Transverse colon (tissue), 4 donors: ENCODE measurements around the gene LRRC14B. TPM values are rescaled to one million over a fixed set of nuclear protein-coding genes. Genes with fewer than 3 reads are reported as not detected.

Experiments used
- DNase-seq: peaks from one replicate; pipeline ENCODE4 v3.0.0-alpha.2; 2019
- H3K27ac ChIP-seq, 4 donors: fragments of 200-600 bp; sonication (generic); 2 replicates each; pipeline ENCODE4 v1.5.1; 2016 to 2018; ENCODE audit warnings: inconsistent platforms in 4 of 4
- H3K27me3 ChIP-seq: fragments of 200-600 bp; sonication (generic); 2 replicates; pipeline ENCODE4 v1.5.1; 2017; ENCODE audit warnings: inconsistent platforms
- H3K36me3 ChIP-seq, 4 donors: fragments of 200-600 bp; sonication (generic); 2 replicates each; pipeline ENCODE4 v1.5.1; 2017 to 2019; ENCODE audit warnings: inconsistent platforms in 4 of 4
- H3K4me1 ChIP-seq, 4 donors: fragments of 200-600 bp; sonication (generic); 2 replicates each; pipeline ENCODE4 v1.5.1; 2017 to 2020; ENCODE audit warnings: inconsistent platforms in 4 of 4
- H3K4me3 ChIP-seq, 4 donors: fragments of 200-600 bp; sonication (generic); 1 replicate in 1 of 4; 2 replicates in 3 of 4; pipeline versions ENCODE4 v1.5.1 to v1.6.1; 2017 to 2019; ENCODE audit warnings: inconsistent platforms in 4 of 4
- H3K9me3 ChIP-seq, 2 donors: fragments of 200-600 bp; sonication (generic); 2 replicates each; pipeline ENCODE4 v1.5.1; 2017 to 2019; ENCODE audit warnings: inconsistent platforms in 2 of 2
- CTCF ChIP-seq, 5 experiments: fragments of 200-600 bp in 3 of 5; fragments of 450-650 bp in 2 of 5; sonication (generic) in 3 of 5; IDR thresholded peaks; 1 replicate in 2 of 5; 2 replicates in 3 of 5; pipeline ENCODE4 v1.5.1; 2016 to 2017; ENCODE audit warnings: antibody characterized with exemption in 5 of 5, inconsistent platforms in 3 of 5, mild to moderate bottlenecking in 2 of 5, moderate library complexity in 1 of 5
- EP300 ChIP-seq: sonication (generic); formaldehyde crosslinking; IDR thresholded peaks from one replicate; pipeline ENCODE4 v1.6.1; 2017; ENCODE audit warnings: antibody characterized with exemption, low read depth
- POLR2A ChIP-seq: fragments of 450-650 bp; IDR thresholded peaks from one replicate; pipeline ENCODE4 v1.6.1; 2016; ENCODE audit warnings: antibody characterized with exemption, mild to moderate bottlenecking, moderate library complexity
- POLR2AphosphoS5 ChIP-seq, 3 donors: sonication (generic); formaldehyde crosslinking; IDR thresholded peaks; one replicate each; pipeline ENCODE4 v1.6.1; 2016; ENCODE audit warnings: antibody characterized with exemption in 3 of 3
- WGBS, 2 donors: methylation state at CpG; one replicate each; pipeline ENCODE4 v1.1.5; 2018; ENCODE audit warnings: low coverage in 1 of 2; 5-methylcytosine and 5-hydroxymethylcytosine counted together
- in situ Hi-C, 4 donors: fragments of 200-750 bp; cut with MboI; loops; one replicate each; pipeline versions ENCODE4 v1.15.0 to v1.15.1; 2017; ENCODE audit warnings: low sequenced_read_pairs in 3 of 4, low pct_ligation_motif_present in 1 of 4, low pct_unique_long_range_greater_than_20kb in 1 of 4
- intact Hi-C: fragments of 100-400 bp; cut with DNase I; formaldehyde crosslinking; loops from one replicate; pipeline ENCODE4 v1.15.1; 2023; ENCODE audit warnings: low total_unique reads
- total RNA-seq, 4 donors: library from RNA; depleted of rRNA; stranded (reverse); fragments of >200 nt; gene quantifications; one replicate each; pipeline ENCODE4 v1.1.0, GENCODE V29; 2016

Gene LRRC14B
- total RNA-seq, 4 donors from 2014 or later = not detected

GRCh38 chr5:173392-174290 is 17.7 kb upstream of the LRRC14B start:
- H3K27me3 ChIP-seq = no peaks in the 10 kb centered on the region
- no peak for DNase-seq
- intact Hi-C loops = no loop called here
- H3K4me1 ChIP-seq = no peaks in the 10 kb centered on the region
- H3K36me3 ChIP-seq = no peaks in the 10 kb centered on the region
- no peak overlapping the region for H3K4me3 ChIP-seq
- no peak for TF ChIP-seq CTCF (IDR thresholded peaks at IDR 0.05)
- TF ChIP-seq EP300 = no peak
- TF ChIP-seq POLR2AphosphoS5 (IDR thresholded peaks at IDR 0.05) = no peak
- no peak for TF ChIP-seq POLR2A
- no peak overlapping the region for H3K27ac ChIP-seq
- WGBS, 2 donors = 79 to 87% methylated on average over 6 to 21 of the region's 22 CpGs
- in situ Hi-C loops = no loop called here
- H3K9me3 ChIP-seq = no peaks in the 10 kb centered on the region

GRCh38 chr5:174291-174600 is 17.0 kb upstream of the LRRC14B start:
- H3K9me3 ChIP-seq = no peaks in the 10 kb centered on the region
- no peaks in the 10 kb centered on the region for H3K36me3 ChIP-seq
- DNase-seq = no peak
- no peaks in the 10 kb centered on the region for H3K27me3 ChIP-seq
- no peaks in the 10 kb centered on the region for H3K4me1 ChIP-seq
- in situ Hi-C loops = no loop called here
- WGBS, 2 donors = 50 to 79% methylated on average over 1 to 5 of the region's 5 CpGs
- TF ChIP-seq POLR2A (no peak), EP300 (no peak), CTCF (IDR thresholded peaks at IDR 0.05) (no peak)
- H3K4me3 ChIP-seq = no peak overlapping the region
- intact Hi-C loops = no loop called here
- H3K27ac ChIP-seq = no peak overlapping the region

- TF ChIP-seq POLR2AphosphoS5 (IDR thresholded peaks at IDR 0.05) = no peak
- no peak for TF ChIP-seq EP300
- no peak for TF ChIP-seq POLR2A
- no peak for TF ChIP-seq CTCF (IDR thresholded peaks at IDR 0.05)
- Histone ChIP-seq H3K27ac (no peak overlapping the region), H3K4me1 (no peaks in the 10 kb centered on the region), H3K36me3 (no peaks in the 10 kb centered on the region), H3K27me3 (no peaks in the 10 kb centered on the region), H3K4me3 (no peak overlapping the region), H3K9me3 (no peaks in the 10 kb centered on the region)
- 67 to 86% methylated on average over 1 to 16 of the region's 16 CpGs for WGBS, 2 donors
- no peak for DNase-seq
- intact Hi-C loops = no loop called here
- in situ Hi-C loops = no loop called here
These were observed 16.3 kb upstream of the LRRC14B start for GRCh38 chr5:174876-175465.

DNA sequence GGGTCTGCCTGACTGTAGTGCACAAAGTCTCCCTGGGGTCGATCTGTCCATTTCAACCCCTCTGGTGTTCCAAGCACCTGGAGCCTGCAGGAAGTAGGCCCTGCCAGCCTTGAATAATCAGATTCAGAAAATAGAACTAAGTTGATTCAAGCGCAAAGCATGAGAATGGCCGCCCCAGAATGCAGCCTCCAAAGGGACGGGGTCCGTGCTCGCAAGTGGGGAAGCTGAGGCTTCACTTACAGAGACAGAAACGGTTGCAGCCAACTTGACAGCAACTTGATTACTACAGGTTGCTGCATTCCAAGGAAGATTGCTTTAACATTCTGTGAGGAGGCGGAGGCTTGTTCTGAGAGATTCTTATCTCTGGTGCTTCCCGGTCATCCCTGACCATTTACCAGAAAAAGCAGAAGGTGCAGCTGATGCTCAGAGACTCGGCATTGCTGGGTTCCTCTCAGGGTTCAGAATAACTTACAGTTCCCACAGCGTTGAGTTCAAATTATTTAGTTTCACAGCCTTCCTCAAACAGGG is 14.9 kb upstream of the LRRC14B start:
- Histone ChIP-seq H3K36me3 (no peaks in the 10 kb centered on the region), H3K4me3 (no peak overlapping the region), H3K27ac (no peak overlapping the region), H3K9me3 (no peaks in the 10 kb centered on the region), H3K4me1 (no peaks in the 10 kb centered on the region), H3K27me3 (no peaks in the 10 kb centered on the region)
- 71% methylated on average over 10 of the region's 11 CpGs; no CpG with 5 or more reads in 1 of the 2 donors for WGBS, 2 donors
- intact Hi-C loops (no loop called here), in situ Hi-C loops (no loop called here)
- no peak for TF ChIP-seq POLR2A
- no peak for TF ChIP-seq EP300
- no peak for DNase-seq
